ENCODE measurements around the gene PLVAP. TPM values are rescaled to one million over a fixed set of nuclear protein-coding genes. Genes with fewer than 3 reads are reported as not detected.

PLVAP gene
- total RNA-seq, 1 experiment from 2014 or later, result not detected

DNA sequence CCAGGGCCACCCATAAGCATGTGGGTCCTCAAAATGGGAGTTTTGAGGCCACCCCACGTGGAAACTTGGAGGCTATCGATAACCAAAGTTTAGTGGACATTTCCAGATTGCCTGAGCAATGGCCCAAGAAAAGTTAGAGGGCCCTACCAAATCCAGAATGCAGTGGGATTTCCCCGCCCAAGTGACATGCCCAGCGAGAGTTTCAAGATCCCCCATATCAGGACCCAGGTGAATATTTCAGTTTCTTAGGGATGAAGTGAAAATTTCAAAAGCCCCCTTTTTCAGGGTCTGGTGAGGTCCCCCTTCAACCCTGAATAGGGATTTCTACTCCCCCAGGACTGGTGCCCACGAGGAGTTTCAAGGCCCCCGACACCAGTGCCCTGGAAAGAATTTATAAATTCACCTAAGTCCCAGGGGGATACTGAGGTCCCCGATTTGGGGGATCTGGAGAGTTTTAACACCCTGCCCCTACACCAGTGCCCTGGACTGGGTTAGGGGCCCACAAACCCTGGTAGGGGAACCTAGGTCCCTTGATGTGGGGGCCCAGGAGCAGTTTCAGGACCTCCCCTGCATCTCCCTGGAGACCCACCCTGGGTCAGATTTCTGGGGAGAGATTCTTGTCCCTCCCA is 27.6 kb upstream of the PLVAP start:
- in situ Hi-C loops (cut with HindIII; ENCODE audit: low pct_unique_long_range_greater_than_20kb, low sequenced_read_pairs), result no loop called here
- no peak for DNase-seq (ENCODE audit: low read depth, low spot score)

DNA sequence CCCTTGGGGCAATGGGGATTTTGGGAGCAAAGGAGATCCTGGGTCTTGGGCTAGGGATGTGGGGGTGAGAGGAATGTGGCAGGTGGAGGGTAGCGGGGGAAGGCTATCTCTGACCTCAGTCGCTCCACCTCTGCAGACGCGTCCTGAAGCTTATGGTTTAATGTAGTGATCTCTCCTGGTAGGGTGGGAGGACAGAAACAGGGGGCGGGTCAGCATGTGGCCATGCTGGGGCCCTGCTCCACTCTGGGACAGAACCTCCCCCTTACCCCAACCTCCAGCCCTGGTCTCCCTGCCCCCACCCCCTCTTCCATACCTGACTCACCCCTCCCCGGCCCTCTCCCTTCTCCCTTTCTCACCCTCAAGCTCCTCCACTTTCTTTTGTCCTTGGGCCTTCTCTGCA is 26.9 kb upstream of the PLVAP start:
- in situ Hi-C loops (cut with HindIII; ENCODE audit: low pct_unique_long_range_greater_than_20kb, low sequenced_read_pairs), result no loop called here
- no peak for DNase-seq (ENCODE audit: low read depth, low spot score)

DNA sequence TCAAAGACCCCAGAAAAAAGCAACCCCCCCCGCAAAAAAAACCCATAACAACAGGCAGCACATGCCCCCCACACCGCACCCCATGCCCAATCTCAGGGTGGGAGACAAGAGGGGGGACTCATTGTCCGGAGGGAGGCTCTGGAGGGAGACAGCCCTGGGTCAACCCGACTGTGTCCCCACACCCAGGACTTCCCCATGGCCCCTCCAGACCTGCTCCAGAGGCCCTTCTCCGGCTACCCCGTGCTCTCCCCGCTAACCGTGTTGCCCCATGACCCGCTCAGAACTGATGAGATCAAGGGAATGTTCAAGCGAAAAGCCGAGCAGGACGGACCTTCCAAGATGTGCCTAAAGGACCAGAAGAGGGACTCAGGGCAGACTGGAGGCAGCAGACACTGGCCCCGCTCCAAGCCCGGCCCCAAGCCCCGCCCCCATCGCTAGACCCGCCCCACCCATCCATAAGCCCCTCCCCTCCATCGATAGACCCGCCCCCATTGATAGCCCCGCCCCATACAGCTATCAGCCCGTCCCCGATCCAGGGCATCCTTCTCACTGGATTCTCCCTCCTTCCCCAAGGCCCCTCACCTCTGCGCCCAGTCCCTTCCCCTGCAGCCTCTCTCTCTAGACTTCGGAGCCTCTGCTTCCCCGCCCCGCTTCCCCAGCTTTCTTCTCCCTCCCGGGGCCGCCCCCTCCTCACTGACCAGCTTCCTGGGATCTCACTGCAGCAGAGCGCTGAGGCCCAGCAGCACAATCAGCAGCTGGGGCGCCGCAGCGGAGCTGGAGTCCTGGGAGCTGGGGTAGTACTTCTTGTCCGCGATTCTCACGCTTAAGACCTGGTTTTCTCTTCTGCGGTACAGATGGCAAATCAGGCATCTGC is 26.1 kb upstream of the PLVAP start:
- in situ Hi-C loops (cut with HindIII; ENCODE audit: low pct_unique_long_range_greater_than_20kb, low sequenced_read_pairs), result no loop called here
- DNase-seq (ENCODE audit: low read depth, low spot score), result no peak

DNA sequence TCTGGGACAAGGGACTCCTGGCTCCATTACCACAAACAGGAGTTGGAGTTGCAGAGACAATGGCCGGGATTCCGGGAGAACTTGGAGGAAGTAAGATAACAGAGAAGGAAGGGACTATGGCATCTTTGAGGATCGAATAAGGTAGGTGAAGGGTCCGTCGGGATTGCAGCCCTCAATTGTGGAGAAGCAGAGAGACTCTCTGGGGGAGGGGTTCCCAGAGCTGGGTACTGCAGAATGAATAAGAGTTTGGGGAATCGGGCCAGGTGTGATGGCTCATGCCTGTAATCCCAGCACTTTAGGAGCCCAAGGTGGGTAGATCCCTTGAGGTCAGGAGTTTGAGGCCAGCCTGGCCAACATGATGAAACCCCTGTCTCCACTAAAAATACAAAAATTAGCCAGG is 24.5 kb upstream of the PLVAP start:
- in situ Hi-C loops (cut with HindIII; ENCODE audit: low pct_unique_long_range_greater_than_20kb, low sequenced_read_pairs), result no loop called here
- DNase-seq (ENCODE audit: low read depth, low spot score), result no peak

DNA sequence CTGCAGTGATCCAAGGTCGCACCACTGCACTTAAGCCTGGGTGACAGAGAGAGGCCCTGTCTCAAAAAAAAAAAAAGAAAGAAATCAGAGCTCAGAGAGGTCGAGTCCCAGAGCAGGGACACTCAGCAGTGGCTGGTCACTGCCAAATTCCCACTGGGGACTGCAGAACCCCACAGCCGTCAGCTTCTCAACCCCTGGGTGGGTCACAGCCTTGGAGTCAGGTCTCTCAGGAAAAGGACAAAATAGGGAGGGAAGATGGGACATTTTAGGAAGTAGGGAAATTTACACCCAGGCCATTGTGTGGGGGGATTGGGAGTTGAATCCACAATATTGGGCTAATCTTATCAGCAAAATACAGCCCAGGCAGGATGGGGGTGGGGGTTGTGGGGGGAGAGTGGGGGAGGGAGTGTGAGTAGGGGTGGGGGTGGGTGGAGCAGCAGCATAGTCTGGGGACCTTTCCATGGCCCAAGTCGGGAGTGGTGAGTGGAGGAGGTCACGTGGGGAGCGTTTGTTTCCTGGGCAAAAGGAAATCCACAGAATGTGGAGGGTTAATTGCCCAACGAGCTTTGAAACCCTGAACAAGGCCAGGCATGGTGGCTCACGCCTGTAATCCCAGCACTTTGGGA is 21.9 kb upstream of the PLVAP start:
- no peak for DNase-seq (ENCODE audit: low read depth, low spot score)
- in situ Hi-C loops (cut with HindIII; ENCODE audit: low pct_unique_long_range_greater_than_20kb, low sequenced_read_pairs), result no loop called here

DNA sequence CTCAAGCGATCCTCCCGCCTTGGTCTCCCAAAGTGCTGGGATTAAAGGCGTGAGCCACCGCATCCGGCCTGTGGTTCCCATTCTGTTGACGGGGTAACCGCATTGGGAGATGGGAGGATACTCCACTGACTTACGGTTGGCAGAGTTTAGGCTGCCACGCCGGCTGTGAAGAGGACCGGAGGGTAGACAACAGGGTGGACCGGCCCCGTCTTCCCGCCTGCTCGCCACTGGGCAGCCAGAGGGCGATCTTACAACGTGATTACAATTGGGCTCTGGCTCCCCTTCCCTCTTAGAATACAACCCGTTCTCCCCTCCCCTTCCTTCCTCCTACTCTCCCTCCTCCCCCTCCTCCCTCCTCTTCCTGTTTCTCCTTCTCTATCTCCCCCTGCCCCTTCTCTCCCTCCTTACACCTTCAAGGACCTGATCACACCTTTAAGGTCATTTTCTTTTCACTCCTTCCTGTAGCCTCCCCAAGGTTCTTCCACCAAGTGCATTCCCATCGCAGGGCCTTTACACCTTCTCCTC is 17.8 kb upstream of the PLVAP start:
- peak; percentile 78 for DNase-seq (ENCODE audit: low read depth, low spot score)
- in situ Hi-C loops (cut with HindIII; ENCODE audit: low pct_unique_long_range_greater_than_20kb, low sequenced_read_pairs), result no loop called here

DNA sequence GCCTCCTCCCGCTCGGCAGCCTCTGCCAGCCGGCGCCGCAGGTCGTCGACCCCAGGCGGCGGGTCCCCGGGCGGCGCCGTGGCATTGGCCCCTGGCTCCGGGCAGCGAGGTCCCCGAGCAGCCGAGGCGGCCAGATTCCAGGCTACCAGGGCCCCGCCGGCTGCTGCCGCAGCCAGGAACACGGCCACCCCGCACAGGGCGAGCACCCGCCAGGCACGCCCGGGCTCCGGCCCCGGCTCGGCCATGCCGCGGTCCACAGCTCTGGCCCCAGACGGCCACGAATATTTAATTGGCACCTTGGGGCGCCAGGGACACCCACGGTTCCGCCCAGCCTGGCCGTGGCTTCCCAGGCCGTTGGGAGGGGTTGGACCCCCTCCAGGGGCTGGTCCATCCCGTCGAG is 16.8 kb upstream of the PLVAP start, which contains the start of gene CCDC194:
Gene CCDC194 (minus strand): TSS at position 283 of the 400 bp plus-strand sequence. CDS start 38 bp downstream, at position 245.
- DNase-seq (ENCODE audit: low read depth, low spot score), result no peak
- in situ Hi-C loops (cut with HindIII; ENCODE audit: low pct_unique_long_range_greater_than_20kb, low sequenced_read_pairs), result no loop called here

DNA sequence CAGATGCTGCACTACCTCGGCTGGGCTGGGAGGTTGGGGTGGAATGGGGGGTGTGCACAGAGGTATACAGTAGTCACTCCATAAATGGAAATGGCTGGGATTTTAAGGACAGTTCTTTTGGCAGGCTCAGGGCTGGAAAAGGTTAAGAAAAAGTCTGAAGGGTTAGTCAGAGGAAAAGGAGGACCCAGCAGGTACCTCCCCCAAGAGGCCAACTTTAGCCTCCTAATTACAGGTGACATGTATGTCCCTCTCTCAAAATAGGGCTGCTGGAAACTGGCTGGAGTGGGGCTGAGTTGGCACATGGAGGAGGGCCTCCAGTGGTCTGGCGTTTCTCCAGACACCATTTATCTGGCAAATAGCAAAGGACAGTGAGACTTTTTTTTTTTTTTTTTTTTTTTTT is 15.9 kb upstream of the PLVAP start:
- DNase-seq (ENCODE audit: low read depth, low spot score), result no peak

DNA sequence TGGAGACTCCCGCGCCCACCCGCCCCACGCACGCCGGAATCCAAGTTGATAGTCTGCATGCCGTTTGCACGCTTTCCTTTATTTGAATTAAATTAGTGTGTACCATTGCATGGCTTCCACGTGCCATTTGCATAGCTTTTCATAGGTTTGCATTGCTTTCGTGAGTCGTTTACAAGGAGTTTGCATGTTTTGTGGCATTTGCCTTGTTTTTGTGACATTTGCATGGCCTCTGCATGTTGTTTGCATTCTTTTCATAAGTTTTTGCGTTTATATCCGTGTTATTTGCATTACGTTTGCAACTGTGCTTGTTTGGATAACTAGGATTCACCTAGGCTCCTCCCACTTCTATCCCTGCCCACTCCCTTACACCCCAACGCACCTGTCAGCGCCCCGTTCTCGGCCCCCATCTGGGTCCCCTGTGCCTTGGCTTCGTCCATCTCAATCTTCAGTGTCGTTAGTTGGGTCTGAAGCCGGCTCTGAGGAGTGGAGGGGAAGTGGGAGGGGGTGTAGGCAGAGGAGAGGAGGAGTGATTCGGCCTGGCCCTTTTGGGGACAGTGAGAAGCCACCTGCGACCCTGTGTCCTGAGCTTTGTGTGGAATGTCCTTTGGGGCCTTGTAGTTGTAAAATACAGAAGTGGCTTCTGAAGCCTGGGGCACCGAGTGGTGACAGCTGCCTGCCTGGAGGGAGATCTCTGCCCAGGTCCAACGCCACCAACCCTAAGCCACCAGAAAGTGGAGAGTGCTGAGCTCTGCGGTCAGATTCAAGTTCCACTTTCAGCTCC is 14.4 kb upstream of the PLVAP start:
- no peak for DNase-seq (ENCODE audit: low read depth, low spot score)
- in situ Hi-C loops (cut with HindIII; ENCODE audit: low pct_unique_long_range_greater_than_20kb, low sequenced_read_pairs), result no loop called here

More for the DNA sequence above, 15.9 kb upstream of the PLVAP start:
- in situ Hi-C loops (cut with HindIII; ENCODE audit: low pct_unique_long_range_greater_than_20kb, low sequenced_read_pairs), result no loop called here

DNA sequence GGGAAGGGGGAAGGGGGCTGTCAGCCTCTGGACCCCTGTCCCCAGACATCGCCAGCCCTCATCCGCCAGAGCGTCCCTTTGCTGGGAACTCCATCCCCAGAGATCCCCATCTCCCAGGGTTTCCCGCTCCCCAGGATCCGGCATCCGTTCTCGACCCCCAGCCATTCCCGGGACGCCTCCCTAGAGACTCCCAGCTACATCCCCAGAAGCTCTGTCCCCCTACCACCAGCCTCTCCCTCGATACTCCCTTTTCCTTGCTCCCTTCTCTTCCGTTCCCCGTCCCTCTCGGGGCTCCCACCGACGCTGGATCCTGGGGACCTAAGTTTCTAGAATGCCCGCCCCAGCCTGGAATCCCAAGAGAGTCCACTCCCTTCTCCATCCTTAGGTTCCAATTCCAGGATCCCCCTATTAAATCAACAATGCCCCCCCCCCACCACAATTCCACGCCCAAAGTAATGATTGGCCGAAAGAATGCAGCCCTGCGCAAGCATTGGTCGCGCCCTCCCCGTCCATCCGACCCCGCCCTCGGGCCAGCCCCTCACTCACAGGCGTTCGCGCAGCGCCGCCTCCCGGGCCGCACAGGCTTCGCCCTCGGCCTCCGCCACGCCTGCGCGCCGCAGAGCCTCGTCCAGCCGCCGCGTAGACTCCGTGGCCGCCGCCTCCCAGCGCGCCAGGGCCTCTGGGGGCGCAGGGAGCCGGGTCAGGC is 13.7 kb upstream of the PLVAP start:
- in situ Hi-C loops (cut with HindIII; ENCODE audit: low pct_unique_long_range_greater_than_20kb, low sequenced_read_pairs), result no loop called here
- peak; percentile 90 for DNase-seq (ENCODE audit: low read depth, low spot score)

DNA sequence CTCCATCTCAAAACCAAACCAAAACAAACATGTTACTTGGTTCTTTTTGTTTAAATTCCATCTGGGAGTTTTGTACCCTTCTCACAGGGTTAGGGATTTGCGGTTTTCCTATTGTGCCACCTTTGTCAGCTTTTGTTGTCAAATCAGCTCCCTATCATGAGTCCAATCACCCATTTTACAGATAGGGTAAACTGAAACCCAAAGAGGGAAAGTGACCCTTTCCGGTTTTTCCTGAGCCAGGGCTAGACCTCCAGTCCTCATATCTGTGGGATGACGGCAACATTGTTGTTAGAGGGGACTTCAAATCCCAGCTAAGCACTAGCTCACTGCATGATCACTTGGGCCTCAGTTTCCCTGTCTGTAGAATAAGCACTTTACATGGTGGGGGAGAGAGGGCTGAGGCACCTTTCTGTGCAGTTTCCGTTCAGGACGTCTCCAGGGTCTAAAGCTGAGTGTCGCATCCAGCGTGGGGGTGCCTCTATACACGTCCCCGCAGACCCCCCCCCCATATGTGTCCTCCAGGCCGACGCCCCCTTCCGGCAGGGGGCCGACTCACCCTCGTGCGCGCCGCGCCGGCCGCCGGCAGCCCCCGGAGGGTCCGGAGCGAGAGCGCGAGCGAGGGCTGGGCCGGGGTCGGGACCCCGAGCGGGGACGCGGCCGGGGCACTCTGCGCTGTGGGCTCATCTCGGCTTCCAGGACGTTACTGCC is 13.0 kb upstream of the PLVAP start:
- DNase-seq (ENCODE audit: low read depth, low spot score), result no peak
- in situ Hi-C loops (cut with HindIII; ENCODE audit: low pct_unique_long_range_greater_than_20kb, low sequenced_read_pairs), result no loop called here

DNA sequence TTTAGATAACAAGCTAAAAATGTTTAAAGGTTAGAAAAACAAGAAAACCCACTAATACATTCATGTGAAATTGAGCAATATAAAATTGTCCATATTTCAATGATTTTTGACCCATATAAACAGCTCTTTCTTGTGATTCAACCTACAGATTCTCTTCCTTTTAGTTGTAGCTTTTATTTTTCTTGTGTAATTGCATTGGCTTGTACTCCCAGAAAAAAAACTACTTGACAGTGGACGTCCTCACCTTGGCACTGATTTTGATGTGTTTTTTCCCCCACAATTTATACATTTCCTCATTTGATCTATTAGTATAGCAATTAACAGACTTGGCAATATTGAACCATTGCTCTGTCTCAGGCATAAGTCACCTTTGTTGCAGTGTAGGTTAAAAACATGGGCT is 12.1 kb upstream of the PLVAP start:
- in situ Hi-C loops (cut with HindIII; ENCODE audit: low pct_unique_long_range_greater_than_20kb, low sequenced_read_pairs), result no loop called here
- no peak for DNase-seq (ENCODE audit: low read depth, low spot score)

DNA sequence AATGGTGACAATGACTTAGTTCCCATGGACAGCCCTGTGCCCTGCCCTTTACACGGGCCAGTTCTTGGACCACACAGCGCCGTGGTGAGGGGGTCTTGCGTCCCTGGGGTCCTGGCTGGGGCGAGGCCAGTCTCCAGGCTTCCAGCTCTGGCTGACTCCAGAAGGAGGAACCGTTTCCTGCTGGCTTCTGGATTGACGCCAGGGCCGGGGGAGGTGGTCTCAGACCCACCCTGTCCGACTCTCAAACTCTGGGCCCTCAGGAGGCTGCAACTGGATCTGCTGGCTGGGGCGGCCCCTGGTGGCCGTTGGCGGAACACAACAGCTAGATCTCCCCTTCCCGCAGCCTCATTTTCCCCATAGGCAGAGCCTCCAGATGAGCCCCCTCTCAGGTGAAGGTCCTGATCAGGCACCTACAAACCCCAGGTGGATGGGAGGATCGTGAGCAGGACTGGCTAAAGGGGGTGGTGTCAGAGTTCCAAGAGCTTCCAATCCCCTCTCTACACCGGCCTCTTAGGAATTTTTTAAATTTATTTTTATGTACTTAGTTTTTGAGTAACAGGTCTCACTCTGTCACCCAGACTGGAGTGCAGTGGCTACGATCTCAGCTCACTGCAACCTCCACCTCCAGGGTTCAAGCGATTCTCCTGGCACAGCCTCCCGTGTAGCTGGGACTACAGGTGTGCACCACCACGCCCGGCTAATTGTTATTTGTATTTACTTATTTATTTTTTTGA is 8.9 kb upstream of the PLVAP start:
- DNase-seq (ENCODE audit: low read depth, low spot score), result peak; percentile 56
- in situ Hi-C loops (cut with HindIII; ENCODE audit: low pct_unique_long_range_greater_than_20kb, low sequenced_read_pairs), result no loop called here

DNA sequence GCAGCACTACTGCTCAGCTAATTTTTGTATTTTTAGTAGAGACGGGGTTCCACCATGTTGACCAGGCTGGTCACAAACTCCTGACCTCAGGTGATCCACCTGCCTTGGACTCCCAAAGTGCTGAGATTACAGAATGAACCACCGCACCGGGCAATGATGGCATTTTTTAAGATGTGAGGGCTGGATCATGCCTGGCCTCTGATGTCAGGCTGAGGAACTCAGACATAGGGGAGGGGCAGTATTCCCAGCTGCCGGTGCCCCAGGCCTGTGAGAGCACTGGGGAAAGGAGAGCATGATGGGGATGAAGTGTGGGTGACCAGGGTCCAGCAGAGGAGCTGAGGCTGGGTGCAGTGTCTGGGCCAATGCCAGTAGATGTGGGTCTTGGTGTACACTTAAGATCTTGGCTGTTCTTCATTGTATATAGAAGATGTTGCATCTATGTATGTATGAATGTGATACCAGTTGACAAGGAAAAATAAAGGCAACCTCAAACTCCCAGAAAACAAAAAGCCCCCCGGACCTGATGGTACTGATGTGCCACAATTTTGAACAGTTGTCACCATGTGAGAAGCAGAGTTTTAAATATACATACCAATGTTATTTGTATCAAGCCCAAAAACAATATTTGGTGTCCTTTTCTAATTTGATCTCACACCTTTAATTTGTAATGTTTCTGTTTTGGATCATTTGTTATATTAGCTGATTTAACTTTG is 3.4 kb upstream of the PLVAP start:
- in situ Hi-C loops (cut with HindIII; ENCODE audit: low pct_unique_long_range_greater_than_20kb, low sequenced_read_pairs), result no loop called here
- no peak for DNase-seq (ENCODE audit: low read depth, low spot score)

DNA sequence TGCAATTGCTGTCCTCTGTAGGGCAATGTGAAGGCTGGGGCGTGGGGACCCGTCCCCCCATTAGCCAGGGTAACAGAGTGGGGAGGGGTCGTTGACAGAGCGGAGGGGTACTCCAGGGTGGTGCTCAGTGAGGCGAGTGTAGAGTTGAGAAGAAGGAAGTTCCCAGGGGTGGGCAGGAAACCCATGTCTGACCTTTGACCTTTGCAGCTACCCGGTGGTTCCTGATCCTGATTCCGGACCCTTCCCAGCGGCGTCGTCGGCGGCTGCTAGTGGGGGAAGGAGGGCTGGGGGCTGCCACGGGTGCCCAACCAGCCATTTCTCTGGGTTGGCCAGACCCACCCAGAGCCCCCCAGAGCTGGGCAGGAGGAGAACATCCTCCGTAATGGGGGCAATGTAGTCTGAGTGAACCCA is 2.1 kb upstream of the PLVAP start:
- in situ Hi-C loops (cut with HindIII; ENCODE audit: low pct_unique_long_range_greater_than_20kb, low sequenced_read_pairs), result no loop called here
- no peak for DNase-seq (ENCODE audit: low read depth, low spot score)
